OCI-LY1 (cell line): ENCODE data around the gene ZBBX.

Source experiments
- H2AFZ ChIP-seq: fragments of 200-600 bp; sonication (generic), shearing (Covaris generic); 2 replicates; pipeline ENCODE4 v1.6.0; 2014; ENCODE audit warnings: antibody characterized with exemption, mild to moderate bottlenecking, low read length
- H3F3A ChIP-seq: fragments of 200-600 bp; sonication (generic), shearing (Covaris generic); 2 replicates; pipeline ENCODE4 v1.6.0; 2014; ENCODE audit warnings: mild to moderate bottlenecking, antibody characterized with exemption, low read length, moderate library complexity; ENCODE audit not compliant: insufficient read depth
- H3K27ac ChIP-seq: fragments of 200-600 bp; sonication (generic); 2 replicates; pipeline ENCODE4 v1.5.1; 2014; ENCODE audit warnings: low read length, mixed run types, mild to moderate bottlenecking, low read depth; ENCODE audit not compliant: poor library complexity, severe bottlenecking
- H3K27me3 ChIP-seq: fragments of 200-600 bp; sonication (generic); 2 replicates; pipeline ENCODE4 v1.6.0; 2014; ENCODE audit warnings: antibody characterized with exemption, mild to moderate bottlenecking, low read length, moderate library complexity; ENCODE audit not compliant: insufficient read depth
- H3K36me3 ChIP-seq: fragments of 200-600 bp; sonication (generic); 2 replicates; pipeline ENCODE4 v1.6.1; 2014; ENCODE audit warnings: mild to moderate bottlenecking, antibody characterized with exemption, low read length, moderate library complexity, mixed read lengths; ENCODE audit not compliant: insufficient read depth
- H3K4me1 ChIP-seq: fragments of 200-600 bp; sonication (generic); 2 replicates; pipeline ENCODE4 v1.5.1; 2014; ENCODE audit warnings: mild to moderate bottlenecking, low read length, moderate library complexity; ENCODE audit not compliant: insufficient read depth, severe bottlenecking
- H3K4me2 ChIP-seq: fragments of 200-600 bp; sonication (generic), shearing (Covaris generic); 2 replicates; pipeline ENCODE4 v1.6.1; 2014; ENCODE audit warnings: low read length
- H3K4me3 ChIP-seq: fragments of 200-600 bp; sonication (generic); 2 replicates; pipeline ENCODE4 v1.5.1; 2014; ENCODE audit warnings: low read length, low read depth, mild to moderate bottlenecking, mixed read lengths; ENCODE audit not compliant: poor library complexity, severe bottlenecking
- H3K79me2 ChIP-seq: fragments of 200-600 bp; shearing (Covaris generic); 2 replicates; pipeline ENCODE4 v1.6.1; 2016; ENCODE audit warnings: mixed run types, low read length, mixed read lengths; ENCODE audit not compliant: insufficient read depth
- H3K9ac ChIP-seq: fragments of 200-600 bp; sonication (generic), shearing (Covaris generic); 2 replicates; pipeline ENCODE4 v1.6.1; 2014; ENCODE audit warnings: mild to moderate bottlenecking, low read length, mixed read lengths
- H3K9me2 ChIP-seq: fragments of 200-600 bp; sonication (generic), shearing (Covaris generic); 2 replicates; pipeline ENCODE4 v1.6.1; 2014; ENCODE audit warnings: low read depth, mild to moderate bottlenecking, low read length, mixed read lengths
- H3K9me3 ChIP-seq: fragments of 200-600 bp; shearing (Covaris generic); 2 replicates; pipeline ENCODE4 v1.6.1; 2014; ENCODE audit warnings: low read length, mixed read lengths
- H4K20me1 ChIP-seq: fragments of 200-600 bp; sonication (generic), shearing (Covaris generic); 2 replicates; pipeline ENCODE4 v1.6.0; 2016; ENCODE audit warnings: mild to moderate bottlenecking, low read length; ENCODE audit not compliant: insufficient read depth
- CTCF ChIP-seq: fragments of 200-600 bp; sonication (generic), shearing (Covaris generic); IDR thresholded peaks from 2 replicates; pipeline ENCODE4 v1.5.1; 2017; ENCODE audit warnings: mild to moderate bottlenecking, antibody characterized with exemption, low read length, moderate library complexity, mixed read lengths
- EZH2 ChIP-seq: fragments of 200-600 bp; sonication (generic), shearing (Covaris generic); IDR thresholded peaks from 2 replicates; pipeline ENCODE4 v1.8.0; 2017; ENCODE audit warnings: borderline replicate concordance, mixed run types, mild to moderate bottlenecking, antibody characterized with exemption, low read length, moderate library complexity, mixed read lengths

The ZBBX gene

GRCh38 chr3:167305340-167305890, 74.7 kb downstream of the ZBBX start:
- TF ChIP-seq CTCF = no peak
- H3K9ac ChIP-seq = no peak overlapping the region
- no peaks in the 10 kb centered on the region for H3K4me1 ChIP-seq
- H3K4me2 ChIP-seq = no peak overlapping the region
- H2AFZ ChIP-seq = no peak overlapping the region
- H3F3A ChIP-seq = no peaks in the 10 kb centered on the region
- no peaks in the 10 kb centered on the region for H4K20me1 ChIP-seq
- H3K4me3 ChIP-seq = no peak overlapping the region
- no peaks in the 10 kb centered on the region for H3K36me3 ChIP-seq
- no peaks in the 10 kb centered on the region for H3K9me3 ChIP-seq
- no peaks in the 10 kb centered on the region for H3K79me2 ChIP-seq
- H3K27ac ChIP-seq = no peak overlapping the region
- no peaks in the 10 kb centered on the region for H3K27me3 ChIP-seq
- no peaks in the 10 kb centered on the region for H3K9me2 ChIP-seq

GRCh38 chr3:167304077-167304476, 76.0 kb downstream of the ZBBX start:
- Histone ChIP-seq H3K36me3 (no peaks in the 10 kb centered on the region), H4K20me1 (no peaks in the 10 kb centered on the region), H3F3A (no peaks in the 10 kb centered on the region), H3K9ac (no peak overlapping the region), H3K4me2 (no peak overlapping the region), H3K4me1 (no peaks in the 10 kb centered on the region), H3K4me3 (no peak overlapping the region), H3K27ac (no peak overlapping the region), H3K27me3 (no peaks in the 10 kb centered on the region), H2AFZ (no peak overlapping the region), H3K79me2 (no peaks in the 10 kb centered on the region), H3K9me2 (no peaks in the 10 kb centered on the region), H3K9me3 (no peaks in the 10 kb centered on the region)
- TF ChIP-seq EZH2 (no peak), CTCF (no peak)

- H3K27me3 ChIP-seq = no peaks in the 10 kb centered on the region
- H3K4me1 ChIP-seq = no peaks in the 10 kb centered on the region
- H3F3A ChIP-seq = no peaks in the 10 kb centered on the region
- H3K36me3 ChIP-seq = no peaks in the 10 kb centered on the region
- no peaks in the 10 kb centered on the region for H3K79me2 ChIP-seq
- no peak overlapping the region for H3K4me3 ChIP-seq
- H3K9ac ChIP-seq = no peak overlapping the region
- H3K27ac ChIP-seq = no peak overlapping the region
- no peaks in the 10 kb centered on the region for H3K9me3 ChIP-seq
- H2AFZ ChIP-seq = no peak overlapping the region
- H3K4me2 ChIP-seq = no peak overlapping the region
- H3K9me2 ChIP-seq = no peaks in the 10 kb centered on the region
- TF ChIP-seq CTCF = no peak
- no peak for TF ChIP-seq EZH2
- H4K20me1 ChIP-seq = no peaks in the 10 kb centered on the region
Observed at GRCh38 chr3:167302678-167303077, 77.4 kb downstream of the ZBBX start.
